ENCODE data around the gene FAM180A.

DNA sequence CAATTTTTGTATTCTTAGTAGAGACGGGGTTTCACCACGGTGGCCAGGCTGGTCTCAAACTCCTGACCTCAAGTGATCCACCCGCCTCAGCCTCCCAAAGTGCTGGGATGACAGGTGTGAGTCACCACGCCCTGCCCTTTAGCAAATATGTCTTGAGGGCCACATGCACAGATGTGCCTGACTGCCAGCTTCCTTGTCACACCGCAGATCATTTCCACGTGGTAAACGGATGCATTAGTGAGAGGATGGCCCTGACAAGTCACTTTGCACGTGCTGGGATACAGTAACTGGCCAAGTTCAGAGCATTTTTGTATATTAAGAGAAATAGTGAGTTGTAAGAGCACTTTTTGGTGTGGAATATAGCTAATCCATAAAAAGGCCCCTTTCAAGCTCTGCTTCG, 44.3 kb upstream of the FAM180A start:
- no peak for TF ChIP-seq EZH2 (IDR thresholded peaks at IDR 0.05; ENCODE audit: low read length, unreplicated experiment)
- TF ChIP-seq, protein P1, sequence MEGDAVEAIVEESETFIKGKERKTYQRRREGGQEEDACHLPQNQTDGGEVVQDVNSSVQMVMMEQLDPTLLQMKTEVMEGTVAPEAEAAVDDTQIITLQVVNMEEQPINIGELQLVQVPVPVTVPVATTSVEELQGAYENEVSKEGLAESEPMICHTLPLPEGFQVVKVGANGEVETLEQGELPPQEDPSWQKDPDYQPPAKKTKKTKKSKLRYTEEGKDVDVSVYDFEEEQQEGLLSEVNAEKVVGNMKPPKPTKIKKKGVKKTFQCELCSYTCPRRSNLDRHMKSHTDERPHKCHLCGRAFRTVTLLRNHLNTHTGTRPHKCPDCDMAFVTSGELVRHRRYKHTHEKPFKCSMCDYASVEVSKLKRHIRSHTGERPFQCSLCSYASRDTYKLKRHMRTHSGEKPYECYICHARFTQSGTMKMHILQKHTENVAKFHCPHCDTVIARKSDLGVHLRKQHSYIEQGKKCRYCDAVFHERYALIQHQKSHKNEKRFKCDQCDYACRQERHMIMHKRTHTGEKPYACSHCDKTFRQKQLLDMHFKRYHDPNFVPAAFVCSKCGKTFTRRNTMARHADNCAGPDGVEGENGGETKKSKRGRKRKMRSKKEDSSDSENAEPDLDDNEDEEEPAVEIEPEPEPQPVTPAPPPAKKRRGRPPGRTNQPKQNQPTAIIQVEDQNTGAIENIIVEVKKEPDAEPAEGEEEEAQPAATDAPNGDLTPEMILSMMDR (conservative IDR thresholded peaks at IDR 0.05; ENCODE audit: low read depth, low read length), result no peak
- no peak for TF ChIP-seq EZH2phosphoT487 (IDR thresholded peaks at IDR 0.05; ENCODE audit: borderline replicate concordance, low read length)

Measured in PC-3 (cell line).